Ramos (cell line): ENCODE results near the gene TNNI3K.

Source experiments
- in situ Hi-C: fragments of 300-500 bp; cut with MboI; formaldehyde crosslinking; loops from one replicate; pipeline ENCODE4 v1.14.3; 2022; ENCODE audit warnings: low sequenced_read_pairs; ENCODE audit not compliant: unreplicated experiment

The TNNI3K gene

GRCh38 chr1:74531796-74532195 lies 296.6 kb downstream of the TNNI3K start:
- in situ Hi-C loops: no loop called here

GRCh38 chr1:74534241-74534640 lies 299.1 kb downstream of the TNNI3K start:
- in situ Hi-C loops: no loop called here

- in situ Hi-C loops: no loop called here
Measured at GRCh38 chr1:74545821-74546220, 310.6 kb downstream of the TNNI3K start.

GRCh38 chr1:74548961-74549750 lies 314.0 kb downstream of the TNNI3K start:
- in situ Hi-C loops: no loop called here

GRCh38 chr1:74549932-74550331 lies 314.7 kb downstream of the TNNI3K start:
- in situ Hi-C loops: no loop called here

DNA sequence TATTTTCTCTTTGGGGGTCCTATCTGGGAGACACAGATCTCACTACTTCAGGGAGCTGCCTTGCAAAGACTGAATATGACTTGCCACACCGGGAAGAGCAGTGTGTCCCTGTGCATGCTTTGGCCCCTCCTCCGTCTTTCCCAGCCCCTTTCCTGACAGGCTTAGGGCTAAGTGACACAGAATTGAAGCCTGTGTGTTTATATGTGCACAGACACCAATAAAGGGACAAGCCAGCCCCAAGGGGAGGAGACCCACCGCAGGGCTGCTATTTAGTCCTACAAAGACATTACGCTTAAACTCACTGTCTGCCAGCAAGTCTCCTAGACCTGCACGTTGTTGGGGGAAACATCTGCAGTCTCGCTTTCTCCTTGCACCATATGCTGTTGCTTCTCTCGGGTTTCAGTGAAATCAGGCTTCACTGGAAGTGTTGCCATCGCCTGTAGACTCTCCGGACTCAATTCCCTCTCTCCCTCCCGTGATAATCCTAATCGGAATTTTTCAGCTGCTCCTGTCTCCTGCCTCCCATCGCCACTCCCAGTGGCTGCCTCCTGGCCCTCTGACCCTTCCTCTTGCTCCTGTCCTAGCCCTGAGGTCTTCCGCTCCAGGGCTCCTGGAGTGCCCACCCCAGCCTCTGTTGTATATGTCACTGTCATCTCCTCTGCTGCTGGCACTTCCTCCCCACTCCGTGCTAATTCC lies 335.8 kb downstream of the TNNI3K start:
- in situ Hi-C loops: no loop called here

DNA sequence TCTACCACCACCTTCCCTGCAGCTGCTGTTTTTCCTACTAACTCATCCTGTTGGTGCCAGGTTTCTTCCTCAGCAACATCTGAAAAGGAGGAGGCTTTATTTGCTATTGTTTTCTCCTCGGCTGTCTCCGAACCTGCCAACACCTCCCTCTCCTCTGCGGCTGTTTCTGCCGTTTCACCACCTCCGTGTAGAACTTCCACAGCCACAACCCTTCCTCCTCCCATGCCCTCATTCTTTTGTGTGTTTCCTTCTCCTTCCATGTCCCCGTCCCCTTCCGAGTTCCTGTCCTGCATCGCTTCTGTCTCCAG lies 336.3 kb downstream of the TNNI3K start:
- in situ Hi-C loops: no loop called here

DNA sequence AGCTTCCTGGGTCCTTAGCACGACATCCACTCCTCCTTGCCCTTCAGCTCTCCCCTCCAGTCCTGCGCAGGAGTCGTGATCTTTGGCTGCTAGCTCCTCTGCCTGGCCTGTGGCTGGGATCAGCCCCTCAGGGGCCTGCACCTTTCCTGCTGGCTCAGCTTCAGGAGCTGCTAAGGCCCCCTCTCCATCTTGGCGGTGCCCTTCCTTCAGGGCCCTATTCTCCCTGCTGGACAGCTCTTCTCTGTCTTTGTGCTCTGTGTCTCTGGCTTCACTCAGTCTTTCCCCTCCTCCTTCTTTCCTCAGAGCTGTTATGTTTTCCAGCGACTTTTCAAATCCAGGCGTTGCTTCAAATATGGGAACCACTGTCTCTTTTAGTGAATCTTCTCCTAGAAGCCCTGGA lies 336.7 kb downstream of the TNNI3K start:
- in situ Hi-C loops: no loop called here

DNA sequence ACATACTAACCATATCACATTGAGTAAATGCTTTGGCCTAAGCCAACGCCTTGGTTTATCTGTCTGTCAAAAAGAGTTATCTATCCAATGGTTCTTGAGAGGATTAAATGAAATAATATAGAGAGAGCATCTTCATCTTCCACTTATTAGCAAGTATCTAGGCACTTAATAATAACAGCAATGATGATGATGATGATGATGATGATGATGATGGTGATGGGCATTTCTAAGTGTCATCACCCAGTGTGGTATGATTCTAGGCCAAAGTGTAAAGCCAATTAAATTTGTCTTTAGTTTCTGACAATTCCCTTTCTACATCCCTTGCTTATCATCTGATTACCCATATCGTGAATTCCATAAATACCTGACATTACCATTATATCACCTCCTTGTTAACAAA lies 342.9 kb downstream of the TNNI3K start:
- in situ Hi-C loops: no loop called here

DNA sequence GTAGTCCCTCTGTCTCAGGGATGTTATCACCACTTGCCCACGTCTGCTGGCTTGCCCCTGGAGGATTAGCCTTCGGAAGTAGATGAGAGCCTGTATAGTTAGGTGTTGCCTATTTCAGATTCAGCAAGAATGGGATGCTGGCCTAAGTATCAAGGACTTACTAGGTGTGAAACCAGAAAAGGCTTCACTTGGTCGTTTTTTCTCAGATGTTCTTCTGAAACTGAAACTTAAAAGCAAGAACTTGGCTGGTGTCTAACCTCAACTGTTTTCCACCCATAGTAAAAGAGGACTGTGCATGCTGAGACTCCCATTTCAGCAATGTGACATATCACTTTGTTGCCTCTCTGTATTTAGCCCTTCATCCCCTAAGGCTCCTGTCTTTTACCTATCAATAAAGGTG lies 344.2 kb downstream of the TNNI3K start:
- in situ Hi-C loops: no loop called here

GRCh38 chr1:74583397-74583796 lies 348.2 kb downstream of the TNNI3K start:
- in situ Hi-C loops: no loop called here

DNA sequence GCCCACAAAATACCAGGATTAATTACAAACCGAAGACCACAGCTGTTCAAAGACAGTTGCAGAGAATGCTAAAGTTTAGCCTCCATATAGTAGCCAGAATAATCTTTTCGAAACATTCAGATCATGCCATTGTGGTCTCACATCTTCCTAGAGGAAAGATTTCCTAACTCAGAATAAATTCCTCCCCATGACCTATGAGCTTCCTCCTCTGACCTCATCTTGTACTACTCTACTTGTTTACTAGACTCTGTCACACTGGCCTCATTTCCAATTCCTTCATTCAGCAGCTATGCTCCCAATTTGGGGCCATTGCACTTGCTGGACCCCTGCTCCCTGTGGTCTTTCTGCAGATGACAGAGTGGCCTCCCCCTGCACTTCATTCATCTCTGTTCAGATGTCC lies 349.0 kb downstream of the TNNI3K start:
- in situ Hi-C loops: no loop called here

DNA sequence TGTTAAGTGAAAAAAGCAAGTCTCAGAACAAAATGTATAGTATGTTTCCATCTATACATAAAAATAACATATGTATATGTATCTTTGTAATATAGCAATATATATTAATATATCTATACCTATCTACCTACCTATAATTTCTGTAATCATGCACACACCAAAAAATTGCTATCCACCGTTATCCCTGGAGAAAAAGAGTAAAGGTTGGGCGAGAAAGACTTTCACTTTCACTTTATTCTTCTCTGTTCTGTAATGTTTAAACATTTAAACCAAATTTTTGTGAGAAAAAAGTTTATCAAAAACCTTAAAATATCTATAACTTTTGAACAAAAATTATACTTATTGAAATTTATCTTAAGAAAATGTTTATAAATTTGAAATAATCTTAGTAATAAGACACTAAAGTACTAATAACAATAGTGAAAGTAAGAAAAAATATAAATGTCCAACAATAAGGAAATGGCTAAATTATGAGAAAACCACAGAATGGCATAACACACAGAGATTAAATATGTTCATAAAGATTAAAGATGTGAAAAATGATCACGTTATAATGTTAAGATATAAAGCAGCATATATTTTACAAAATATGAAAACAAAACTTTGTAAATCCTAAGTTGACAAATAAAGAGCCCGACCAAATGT lies 351.2 kb downstream of the TNNI3K start:
- in situ Hi-C loops: no loop called here

DNA sequence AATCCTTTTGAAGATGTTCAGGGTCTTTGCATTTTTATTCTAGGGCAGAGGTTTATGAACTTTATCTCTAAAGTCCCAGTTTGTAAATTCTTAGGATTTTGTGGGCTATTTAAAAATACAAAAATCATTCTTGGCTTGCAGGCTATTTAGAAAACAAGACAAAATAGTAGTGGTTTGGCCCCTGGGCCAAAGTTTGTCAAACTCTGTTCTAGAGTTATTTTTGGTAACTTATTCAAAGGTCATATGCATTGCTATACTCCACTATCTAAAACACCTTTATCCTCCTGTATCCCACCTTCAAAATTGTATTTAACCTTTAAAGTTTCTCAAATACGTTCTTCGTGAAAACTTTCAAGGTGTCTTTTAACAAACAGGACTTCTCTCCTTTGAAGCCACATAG lies 352.7 kb downstream of the TNNI3K start:
- in situ Hi-C loops: no loop called here

DNA sequence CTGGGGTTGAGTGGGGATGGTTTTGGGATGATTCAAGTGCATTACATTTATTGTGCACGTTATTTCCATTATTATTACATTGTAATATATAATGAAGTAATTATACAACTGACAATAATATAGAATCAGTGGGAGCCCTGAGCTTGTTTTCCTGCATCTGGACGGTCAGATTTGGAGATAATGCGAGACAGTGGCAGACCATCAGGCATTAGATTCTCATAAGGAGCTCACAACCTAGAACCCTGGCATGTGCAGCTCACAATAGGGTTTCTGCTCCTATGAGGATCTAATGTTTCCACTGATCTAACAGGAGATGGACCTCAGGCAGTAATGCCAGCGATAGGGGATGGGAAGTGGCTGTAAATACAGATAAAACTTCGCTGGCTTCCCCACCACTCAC lies 355.1 kb downstream of the TNNI3K start:
- in situ Hi-C loops: no loop called here

DNA sequence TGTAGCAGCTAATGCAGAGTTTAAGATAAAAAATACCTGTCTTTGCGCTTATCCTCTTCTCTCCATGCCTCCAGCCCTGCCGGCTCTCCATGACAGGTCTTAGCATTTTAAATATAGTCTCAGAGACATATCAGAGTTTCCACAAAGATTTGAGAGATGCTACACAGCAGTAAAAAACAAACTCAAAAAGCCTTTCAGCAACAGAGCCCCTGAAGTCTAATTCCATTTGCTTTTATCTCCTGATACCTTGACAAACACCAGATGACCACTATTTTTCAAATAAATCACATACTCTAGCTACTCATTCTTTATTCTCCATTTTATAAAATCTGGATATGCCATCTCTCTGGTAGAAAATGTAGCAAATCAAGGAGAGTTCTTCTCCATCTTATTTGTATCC lies 356.8 kb downstream of the TNNI3K start:
- in situ Hi-C loops: no loop called here

- in situ Hi-C loops: no loop called here
Measured at GRCh38 chr1:74592580-74593355, 357.6 kb downstream of the TNNI3K start.
